ENCODE measurements around the gene C21orf58.

GRCh38 chr21:46319186-46319585 is 4.5 kb downstream of the C21orf58 start:
- TF ChIP-seq EZH2phosphoT487 (IDR thresholded peaks at IDR 0.05; ENCODE audit: insufficient read depth, low read depth) (no peak), EZH2 (IDR thresholded peaks at IDR 0.05; ENCODE audit: insufficient read depth, poor library complexity, severe bottlenecking) (no peak)

Data from GM23248 (cell line).